Hepatocyte (in vitro differentiated cells): ENCODE data around the gene KRT77.

Source experiments
- EZH2 ChIP-seq: fragments of 200-600 bp; sonication (generic); IDR thresholded peaks from 2 replicates; pipeline ENCODE4 v1.6.1; 2016; ENCODE audit warnings: antibody characterized with exemption, mild to moderate bottlenecking, borderline replicate concordance
- EZH2phosphoT487 ChIP-seq: fragments of 200-600 bp; sonication (generic); IDR thresholded peaks from one replicate; pipeline ENCODE4 v1.6.1; 2018; ENCODE audit warnings: antibody characterized with exemption, mild to moderate bottlenecking, low read depth, moderate library complexity; ENCODE audit not compliant: unreplicated experiment, severe bottlenecking
- TF ChIP-seq, protein P1 (sequence below): fragments of 200-600 bp; sonication (generic); IDR thresholded peaks from 2 replicates; pipeline ENCODE4 v1.5.1; 2016; ENCODE audit warnings: antibody characterized with exemption, mild to moderate bottlenecking; ENCODE audit not compliant: poor library complexity

DNA sequence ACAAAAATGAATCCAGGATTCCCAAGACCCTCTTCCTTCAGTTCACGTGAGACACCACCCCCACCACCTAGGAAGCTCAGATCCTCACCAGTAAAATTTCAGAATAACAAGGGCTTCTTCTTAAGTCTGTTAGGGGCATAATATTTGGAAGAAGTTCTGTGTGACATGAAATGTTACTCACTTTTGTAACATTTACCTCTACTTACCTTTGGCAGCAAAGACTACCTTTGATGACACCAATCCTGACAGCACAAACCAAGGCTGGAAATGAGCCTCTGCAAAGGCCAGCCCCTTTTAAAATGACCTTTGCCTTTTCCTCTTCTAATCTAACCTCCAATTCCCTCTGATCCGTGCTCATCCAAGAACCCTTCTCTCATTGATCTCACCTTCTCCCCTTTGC, 19.4 kb upstream of the KRT77 start:
- TF ChIP-seq, protein P1, sequence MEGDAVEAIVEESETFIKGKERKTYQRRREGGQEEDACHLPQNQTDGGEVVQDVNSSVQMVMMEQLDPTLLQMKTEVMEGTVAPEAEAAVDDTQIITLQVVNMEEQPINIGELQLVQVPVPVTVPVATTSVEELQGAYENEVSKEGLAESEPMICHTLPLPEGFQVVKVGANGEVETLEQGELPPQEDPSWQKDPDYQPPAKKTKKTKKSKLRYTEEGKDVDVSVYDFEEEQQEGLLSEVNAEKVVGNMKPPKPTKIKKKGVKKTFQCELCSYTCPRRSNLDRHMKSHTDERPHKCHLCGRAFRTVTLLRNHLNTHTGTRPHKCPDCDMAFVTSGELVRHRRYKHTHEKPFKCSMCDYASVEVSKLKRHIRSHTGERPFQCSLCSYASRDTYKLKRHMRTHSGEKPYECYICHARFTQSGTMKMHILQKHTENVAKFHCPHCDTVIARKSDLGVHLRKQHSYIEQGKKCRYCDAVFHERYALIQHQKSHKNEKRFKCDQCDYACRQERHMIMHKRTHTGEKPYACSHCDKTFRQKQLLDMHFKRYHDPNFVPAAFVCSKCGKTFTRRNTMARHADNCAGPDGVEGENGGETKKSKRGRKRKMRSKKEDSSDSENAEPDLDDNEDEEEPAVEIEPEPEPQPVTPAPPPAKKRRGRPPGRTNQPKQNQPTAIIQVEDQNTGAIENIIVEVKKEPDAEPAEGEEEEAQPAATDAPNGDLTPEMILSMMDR = no peak
- no peak for TF ChIP-seq EZH2
- TF ChIP-seq EZH2phosphoT487 = no peak
